HCT116 (cell line): ENCODE results near the gene SEBOX. TPM values are rescaled to one million over a fixed set of nuclear protein-coding genes. Genes with fewer than 3 reads are reported as not detected.

Source experiments
- ATAC-seq: fragments of 200-7000 bp; cut with Tn5 transposase; 2 replicates; pipeline ENCODE4 v1.9.1; 2020; ENCODE audit warnings: mild to moderate bottlenecking, moderate library complexity
- BruUV-seq: library from RNA; stranded (reverse); fragments of 400-500 nt; replicated peaks from 2 replicates; lab custom pipeline; 2021; lab: Mats Ljungman, UMichigan
- CTCF ChIA-PET: fragments of 300-600 bp; sonication (Branson Sonifier 250); formaldehyde crosslinking; loops from one replicate; lab custom pipeline; 2021; ENCODE audit warnings: antibody characterized with exemption; lab: Charles Lee
- POLR2A ChIA-PET: fragments of 300-600, 350-600 bp; sonication (Branson Sonifier 250); formaldehyde crosslinking; loops from one replicate; lab custom pipeline; 2021; ENCODE audit warnings: antibody characterized with exemption; lab: Charles Lee
- RAD21 ChIA-PET, 2 experiments: fragments of 300-600 bp; sonication (Branson Sonifier 250); formaldehyde crosslinking; loops; one replicate each; lab custom pipeline; 2023; ENCODE audit warnings: low total read pairs in 2 of 2; ENCODE audit not compliant: uncharacterized antibody in 2 of 2, unreplicated experiment in 2 of 2, low non-redundant PET in 1 of 2; lab: Charles Lee
- DNase-seq: peaks from one replicate; pipeline ENCODE4 v3.0.0-alpha.2; 2010; ENCODE audit warnings: low read depth, low spot score
- H2AFZ ChIP-seq: fragments of 200-600 bp; shearing (Covaris generic), sonication (generic); 2 replicates; pipeline ENCODE4 v1.6.1; 2017; ENCODE audit warnings: low read depth, mixed run types, mixed read lengths, antibody characterized with exemption, low read length; ENCODE audit not compliant: poor library complexity, severe bottlenecking
- H3K27ac ChIP-seq: 2 replicates; pipeline ENCODE4 v1.5.1; 2012; ENCODE audit warnings: low read depth, low read length
- H3K27me3 ChIP-seq: fragments of 200-600 bp; sonication (generic); 2 replicates; pipeline ENCODE4 v1.6.1; 2016; ENCODE audit warnings: mixed run types, low read length, mixed read lengths; ENCODE audit not compliant: insufficient read depth
- H3K36me3 ChIP-seq, 2 experiments: fragments of 200-500 bp in 1 of 2; fragments of 200-600 bp in 1 of 2; sonication (Bioruptor generic) in 1 of 2; sonication (generic) in 1 of 2; 2 replicates each; pipeline versions ENCODE4 v1.5.1 to v1.6.1; 2014 to 2016; ENCODE audit warnings: low read length in 2 of 2, inconsistent platforms in 1 of 2, mixed read lengths in 1 of 2, mixed run types in 1 of 2; ENCODE audit not compliant: insufficient read depth in 2 of 2, control insufficient read depth in 1 of 2
- H3K4me1 ChIP-seq, 2 experiments: fragments of 200-600 bp in 1 of 2; sonication (generic) in 1 of 2; 2 replicates each; pipeline versions ENCODE4 v1.5.1 to v1.6.1; 2012 to 2017; ENCODE audit warnings: low read length in 2 of 2, inconsistent platforms in 1 of 2, mild to moderate bottlenecking in 1 of 2, mixed read lengths in 1 of 2, mixed run types in 1 of 2, moderate library complexity in 1 of 2; ENCODE audit not compliant: insufficient read depth in 2 of 2, control insufficient read depth in 1 of 2
- H3K4me2 ChIP-seq: fragments of 200-600 bp; sonication (generic); 2 replicates; pipeline ENCODE4 v1.6.1; 2017; ENCODE audit warnings: mixed run types, low read length, mixed read lengths
- H3K4me3 ChIP-seq, 2 experiments: fragments of 200-600 bp in 1 of 2; sonication (generic) in 1 of 2; replicated peaks in 1 of 2; 2 replicates each; pipeline ENCODE4 v1.5.1; 2011 to 2016; ENCODE audit warnings: low read length in 2 of 2, control low read depth in 1 of 2, low read depth in 1 of 2, mild to moderate bottlenecking in 1 of 2, mixed read lengths in 1 of 2, mixed run types in 1 of 2
- H3K79me2 ChIP-seq: fragments of 200-600 bp; sonication (generic); 2 replicates; pipeline ENCODE4 v1.6.1; 2017; ENCODE audit warnings: mild to moderate bottlenecking, mixed run types, low read length, moderate library complexity, mixed read lengths; ENCODE audit not compliant: insufficient read depth
- H3K9ac ChIP-seq: fragments of 200-600 bp; sonication (generic); 2 replicates; pipeline ENCODE4 v1.6.1; 2016; ENCODE audit warnings: low read length, mixed read lengths
- H3K9me2 ChIP-seq: fragments of 200-600 bp; sonication (generic), shearing (Covaris generic); 2 replicates; pipeline ENCODE4 v1.6.1; 2017; ENCODE audit warnings: mixed run types, mild to moderate bottlenecking, moderate library complexity; ENCODE audit not compliant: insufficient read depth
- H3K9me3 ChIP-seq, 2 experiments: fragments of 200-500 bp in 1 of 2; fragments of 200-600 bp in 1 of 2; sonication (Bioruptor generic) in 1 of 2; sonication (generic) in 1 of 2; 2 replicates each; pipeline ENCODE4 v1.6.1; 2014 to 2017; ENCODE audit warnings: low read length in 2 of 2, mixed read lengths in 2 of 2, inconsistent platforms in 1 of 2, low read depth in 1 of 2, mild to moderate bottlenecking in 1 of 2, mixed run types in 1 of 2, moderate library complexity in 1 of 2; ENCODE audit not compliant: control insufficient read depth in 1 of 2, insufficient read depth in 1 of 2
- H4K20me1 ChIP-seq: fragments of 200-600 bp; sonication (generic), shearing (Covaris generic); 2 replicates; pipeline ENCODE4 v1.6.1; 2017; ENCODE audit warnings: mixed run types, mild to moderate bottlenecking, moderate library complexity; ENCODE audit not compliant: insufficient read depth
- CEBPB ChIP-seq: IDR thresholded peaks from 2 replicates; pipeline ENCODE4 v1.6.1; 2012; ENCODE audit warnings: low read depth
- EZH2 ChIP-seq: fragments of 200-600 bp; sonication (generic); IDR thresholded peaks from 2 replicates; pipeline ENCODE4 v1.6.1; 2017; ENCODE audit warnings: antibody characterized with exemption, mixed run types
- POLR2AphosphoS5 ChIP-seq: IDR thresholded peaks from 2 replicates; pipeline ENCODE4 v1.6.1; 2011; ENCODE audit warnings: mild to moderate bottlenecking, low read depth, low read length, moderate library complexity
- intact Hi-C: fragments of 100-400 bp; cut with micrococcal nuclease; formaldehyde crosslinking; loops from 2 replicates; pipeline ENCODE4 v1.10.0; 2022
- total RNA-seq: library from RNA; stranded (reverse); gene quantifications from one replicate; pipeline ENCODE4 v1.2.1, GENCODE V29; 2021; ENCODE audit not compliant: unreplicated experiment

SEBOX gene
- total RNA-seq, 1 experiment from 2014 or later, result not detected

DNA sequence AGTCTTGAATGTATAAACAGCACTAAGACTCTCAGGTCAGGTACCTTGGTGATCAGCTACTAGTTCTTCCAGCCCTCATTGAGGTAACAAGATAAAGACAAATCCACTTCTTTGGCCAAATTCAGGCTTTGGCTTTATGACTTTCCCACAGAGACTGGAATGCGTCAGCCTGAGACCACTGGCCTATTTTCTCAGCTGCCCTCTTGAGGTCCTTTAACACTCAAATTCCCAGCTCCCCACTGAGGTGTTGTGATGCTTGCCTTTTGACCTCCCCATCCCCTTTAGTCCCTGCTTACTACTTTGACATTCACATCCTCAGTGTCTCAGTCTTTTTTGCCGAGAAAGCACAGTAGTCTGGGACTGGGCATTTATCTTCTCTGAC lies 18.8 kb downstream of the SEBOX start:
- Histone ChIP-seq H3K27me3 (no peaks in the 10 kb centered on the region), H4K20me1 (no peaks in the 10 kb centered on the region), H2AFZ (no peak overlapping the region), H3K27ac (no peak overlapping the region), H3K4me2 (no peak overlapping the region), H3K9me3 (no peaks in the 10 kb centered on the region), H3K9ac (no peak overlapping the region), H3K4me1 (peaks cover 0 to 9% of the 10 kb centered on the region in 2 experiments; a peak in 2 of 4 replicates), H3K4me3 (no peak overlapping the region), H3K36me3 (peaks cover 43 to 61% of the 10 kb centered on the region in 2 experiments), H3K79me2 (no peaks in the 10 kb centered on the region), H3K9me2 (no peaks in the 10 kb centered on the region)
- intact Hi-C loops, result no loop called here
- TSS peak; percentile 5 for BruUV-seq
- DNase-seq (no peak), ATAC-seq (no peak)
- ChIA-PET POLR2A (no interaction called here), CTCF (interaction anchor here (1.0 kb wide), 1 partner anchor 10 kb away, joined by 3 read pairs; no protein-coding TSS in a partner anchor), RAD21 (no interaction called here)
- no peak for TF ChIP-seq CEBPB

DNA sequence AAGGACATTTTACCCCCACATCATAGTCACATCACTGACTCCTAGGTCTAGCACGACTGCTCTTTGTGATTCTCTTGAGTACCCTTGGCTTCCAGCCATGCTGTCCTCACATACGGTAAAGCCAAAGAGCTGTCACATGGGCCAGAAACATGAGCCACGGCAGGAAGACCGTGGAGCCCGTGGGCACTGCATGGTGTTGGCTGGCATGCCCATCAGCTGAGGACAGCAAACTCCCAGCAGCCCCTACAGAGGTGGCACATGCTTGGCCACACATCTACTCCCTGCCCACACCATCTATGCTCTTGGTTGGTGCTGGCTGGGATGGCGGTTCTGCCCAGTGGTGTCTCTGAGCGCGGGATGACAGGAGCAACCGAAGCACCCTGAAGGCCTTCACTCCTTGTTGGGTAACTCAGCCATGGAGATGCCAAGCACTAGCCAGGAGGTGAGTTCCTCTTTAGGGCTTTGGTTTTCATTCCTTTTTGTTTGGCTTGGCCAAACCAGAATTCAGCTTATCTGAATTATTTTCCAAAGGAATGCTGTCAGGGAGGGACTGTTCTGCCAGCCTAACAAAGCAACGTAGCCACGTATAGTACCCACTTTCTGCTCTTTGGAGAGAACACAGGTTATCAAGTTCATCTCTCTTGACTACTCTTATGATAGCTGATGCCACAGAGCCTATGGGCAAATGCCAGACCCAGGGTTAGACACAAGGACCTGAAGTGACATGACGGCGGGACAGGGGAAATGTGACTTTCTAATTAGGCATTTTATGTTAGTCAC lies 19.4 kb downstream of the SEBOX start:
- BruUV-seq, result no TSS peak
- no peaks in the 10 kb centered on the region for H3K9me2 ChIP-seq
- H3K4me1 ChIP-seq, result peaks cover 0 to 9% of the 10 kb centered on the region in 2 experiments; a peak in 2 of 4 replicates
- no peak for DNase-seq
- TF ChIP-seq EZH2 (no peak), POLR2AphosphoS5 (peak; percentile 41)
- TF ChIP-seq, all 23 proteins: peak for 1
- POLR2A ChIA-PET, result no interaction called here
- Histone ChIP-seq H3K4me3 (no peak overlapping the region), H3K9ac (no peak overlapping the region), H3K27me3 (no peaks in the 10 kb centered on the region), H4K20me1 (no peaks in the 10 kb centered on the region), H3K79me2 (no peaks in the 10 kb centered on the region), H3K27ac (no peak overlapping the region), H2AFZ (no peak overlapping the region), H3K9me3 (no peaks in the 10 kb centered on the region), H3K36me3 (peaks cover 38 to 62% of the 10 kb centered on the region in 2 experiments), H3K4me2 (no peak overlapping the region)
- RAD21 ChIA-PET, result no interaction called here
- no peak for ATAC-seq
- intact Hi-C loops, result no loop called here
- CTCF ChIA-PET, result interaction anchor here (1.0 kb wide), 1 partner anchor 9 kb away, joined by 3 read pairs; no protein-coding TSS in a partner anchor
